ENCODE results near the gene COPG1. TPM values are rescaled to one million over a fixed set of nuclear protein-coding genes. Genes with fewer than 3 reads are reported as not detected.

Gene COPG1
- total RNA-seq, 1 donor from 2014 or later, result 65.4 TPM

- no peak for DNase-seq (ENCODE audit: low spot score)
- H3K36me3 ChIP-seq, result no peaks in the 10 kb centered on the region
Measured at GRCh38 chr3:129257609-129258008, 8.2 kb downstream of the COPG1 start.

DNA sequence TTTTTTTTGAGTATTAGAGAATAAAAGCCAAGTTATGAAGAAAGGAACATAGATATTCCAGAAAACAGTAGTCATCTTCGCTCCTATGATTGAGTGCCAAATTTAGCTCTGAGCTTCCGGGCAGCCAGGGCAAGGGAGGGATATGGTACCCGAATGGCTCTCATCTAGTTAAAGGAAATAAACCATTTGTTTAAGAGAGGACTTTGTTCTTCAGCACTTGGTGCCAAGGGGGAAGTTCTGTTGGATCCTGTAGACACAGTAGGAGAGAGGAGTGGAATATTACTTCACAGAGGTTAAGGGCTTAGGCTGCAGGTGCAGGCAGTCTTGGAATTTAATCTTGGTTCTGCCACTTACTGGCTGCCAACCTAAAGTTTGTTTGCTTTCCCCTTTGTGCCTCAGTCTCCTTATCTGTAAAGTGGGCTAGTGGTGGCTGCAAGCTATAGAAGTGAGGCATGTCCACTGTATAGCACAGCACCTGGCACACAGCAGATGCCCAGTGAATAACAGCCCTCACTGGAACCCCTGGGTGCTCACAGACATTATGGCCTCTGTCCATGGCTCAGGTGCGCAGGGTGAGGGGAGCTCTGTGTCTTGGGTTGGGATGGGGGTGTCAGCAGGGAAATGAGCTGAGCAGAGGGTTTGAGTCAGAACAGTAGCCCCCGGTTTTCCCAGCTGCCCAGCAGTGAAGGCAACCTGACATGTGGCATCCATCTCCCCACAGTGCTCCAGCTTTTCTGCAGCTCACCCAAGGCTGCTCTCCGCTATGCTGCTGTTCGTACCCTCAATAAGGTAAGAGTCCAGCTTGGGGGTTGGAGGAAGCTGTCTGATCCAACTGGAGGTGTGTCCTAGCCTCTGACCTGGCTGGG is 10.4 kb downstream of the COPG1 start:
- Mint-ChIP-seq H3K27me3 (ENCODE audit: insufficient read depth, low read depth) (no peaks in the 10 kb centered on the region), H3K4me1 (no peaks in the 10 kb centered on the region), H3K4me3 (no peak overlapping the region), H3K27ac (no peak overlapping the region), H3K36me3 (peaks cover 26% of the 10 kb centered on the region), H3K9me3 (no peaks in the 10 kb centered on the region)
- TF ChIP-seq EZH2 (IDR thresholded peaks at IDR 0.05) (no peak), EZH2phosphoT487 (IDR thresholded peaks at IDR 0.05) (no peak)
- TF ChIP-seq, protein P1, sequence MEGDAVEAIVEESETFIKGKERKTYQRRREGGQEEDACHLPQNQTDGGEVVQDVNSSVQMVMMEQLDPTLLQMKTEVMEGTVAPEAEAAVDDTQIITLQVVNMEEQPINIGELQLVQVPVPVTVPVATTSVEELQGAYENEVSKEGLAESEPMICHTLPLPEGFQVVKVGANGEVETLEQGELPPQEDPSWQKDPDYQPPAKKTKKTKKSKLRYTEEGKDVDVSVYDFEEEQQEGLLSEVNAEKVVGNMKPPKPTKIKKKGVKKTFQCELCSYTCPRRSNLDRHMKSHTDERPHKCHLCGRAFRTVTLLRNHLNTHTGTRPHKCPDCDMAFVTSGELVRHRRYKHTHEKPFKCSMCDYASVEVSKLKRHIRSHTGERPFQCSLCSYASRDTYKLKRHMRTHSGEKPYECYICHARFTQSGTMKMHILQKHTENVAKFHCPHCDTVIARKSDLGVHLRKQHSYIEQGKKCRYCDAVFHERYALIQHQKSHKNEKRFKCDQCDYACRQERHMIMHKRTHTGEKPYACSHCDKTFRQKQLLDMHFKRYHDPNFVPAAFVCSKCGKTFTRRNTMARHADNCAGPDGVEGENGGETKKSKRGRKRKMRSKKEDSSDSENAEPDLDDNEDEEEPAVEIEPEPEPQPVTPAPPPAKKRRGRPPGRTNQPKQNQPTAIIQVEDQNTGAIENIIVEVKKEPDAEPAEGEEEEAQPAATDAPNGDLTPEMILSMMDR (IDR thresholded peaks at IDR 0.05), result no peak
- Histone ChIP-seq H3K9me3 (ENCODE audit: low read depth) (no peaks in the 10 kb centered on the region), H3K79me2 (ENCODE audit: low read depth) (no peaks in the 10 kb centered on the region), H4K20me1 (ENCODE audit: low read depth) (no peaks in the 10 kb centered on the region), H3K9ac (no peak overlapping the region), H3K4me2 (no peak overlapping the region), H3K27ac (no peak overlapping the region), H2AFZ (replicated peaks) (no peak overlapping the region), H3K27me3 (no peaks in the 10 kb centered on the region), H3K4me1 (no peaks in the 10 kb centered on the region), H3K36me3 (no peaks in the 10 kb centered on the region), H3K4me3 (no peak overlapping the region), H3F3A (ENCODE audit: low read depth) (no peaks in the 10 kb centered on the region)
- no peak for DNase-seq (ENCODE audit: low spot score)

More at GRCh38 chr3:129257609-129258008, 8.2 kb downstream of the COPG1 start:
- Histone ChIP-seq H3K79me2 (ENCODE audit: low read depth) (no peaks in the 10 kb centered on the region), H3K4me3 (no peak overlapping the region), H3K9me3 (ENCODE audit: low read depth) (no peaks in the 10 kb centered on the region), H3F3A (ENCODE audit: low read depth) (no peaks in the 10 kb centered on the region), H3K9ac (no peak overlapping the region), H3K27me3 (no peaks in the 10 kb centered on the region), H2AFZ (replicated peaks) (no peak overlapping the region), H4K20me1 (ENCODE audit: low read depth) (no peaks in the 10 kb centered on the region), H3K4me1 (no peaks in the 10 kb centered on the region), H3K4me2 (no peak overlapping the region), H3K27ac (no peak overlapping the region)
- H3K27ac Mint-ChIP-seq, result no peak overlapping the region
- H3K27me3 Mint-ChIP-seq (ENCODE audit: insufficient read depth, low read depth), result peaks cover 4% of the 10 kb centered on the region
- no peaks in the 10 kb centered on the region for H3K4me1 Mint-ChIP-seq
- H3K4me3 Mint-ChIP-seq, result no peak overlapping the region
- TF ChIP-seq EZH2phosphoT487 (IDR thresholded peaks at IDR 0.05) (no peak), EZH2 (IDR thresholded peaks at IDR 0.05) (no peak)
- TF ChIP-seq, protein P1 (IDR thresholded peaks at IDR 0.05), result no peak
- no peaks in the 10 kb centered on the region for H3K9me3 Mint-ChIP-seq
- H3K36me3 Mint-ChIP-seq, result peaks cover 14% of the 10 kb centered on the region

- no peak overlapping the region for H3K4me3 Mint-ChIP-seq
- H4K20me1 ChIP-seq (ENCODE audit: low read depth), result no peaks in the 10 kb centered on the region
- no peaks in the 10 kb centered on the region for H3K4me1 ChIP-seq
- no peak overlapping the region for H3K27ac ChIP-seq
- no peak for DNase-seq (ENCODE audit: low spot score)
- no peak overlapping the region for H2AFZ ChIP-seq (replicated peaks)
- H3K36me3 Mint-ChIP-seq, result peaks cover 27% of the 10 kb centered on the region
- no peak overlapping the region for H3K4me3 ChIP-seq
- H3K27me3 Mint-ChIP-seq (ENCODE audit: insufficient read depth, low read depth), result no peaks in the 10 kb centered on the region
- H3K4me1 Mint-ChIP-seq, result no peaks in the 10 kb centered on the region
- H3K4me2 ChIP-seq, result no peak overlapping the region
- H3K27ac Mint-ChIP-seq, result no peak overlapping the region
- H3K36me3 ChIP-seq, result no peaks in the 10 kb centered on the region
- no peaks in the 10 kb centered on the region for H3K9me3 ChIP-seq (ENCODE audit: low read depth)
- no peaks in the 10 kb centered on the region for H3K9me3 Mint-ChIP-seq
- TF ChIP-seq EZH2phosphoT487 (IDR thresholded peaks at IDR 0.05) (no peak), EZH2 (IDR thresholded peaks at IDR 0.05) (no peak)
- TF ChIP-seq, protein P1 (IDR thresholded peaks at IDR 0.05), result no peak
- no peaks in the 10 kb centered on the region for H3F3A ChIP-seq (ENCODE audit: low read depth)
- no peak overlapping the region for H3K9ac ChIP-seq
- H3K27me3 ChIP-seq, result no peaks in the 10 kb centered on the region
- no peaks in the 10 kb centered on the region for H3K79me2 ChIP-seq (ENCODE audit: low read depth)
Measured at GRCh38 chr3:129260606-129261005, 11.2 kb downstream of the COPG1 start.

All from neural progenitor cell (in vitro differentiated cells).